SK-N-SH (cell line): ENCODE measurements around the gene ARL2BP. TPM values are rescaled to one million over a fixed set of nuclear protein-coding genes. Genes with fewer than 3 reads are reported as not detected.

ENCODE experiments used
- CTCF ChIA-PET: fragments of 300-600, 350-600 bp; formaldehyde crosslinking; extraction: SDS; loops from one replicate; lab custom pipeline; 2021; lab: Yijun Ruan, JAX
- POLR2A ChIA-PET: fragments of 350-600 bp; sonication (Branson Sonifier 250); formaldehyde crosslinking; extraction: SDS; loops from one replicate; lab custom pipeline; 2020; ENCODE audit warnings: antibody characterized with exemption, inconsistent platforms; lab: Yijun Ruan, JAX
- DNase-seq: peaks from one replicate; pipeline ENCODE4 v3.0.0; 2012
- H2AFZ ChIP-seq: fragments of 200-600 bp; sonication (generic); 2 replicates; pipeline ENCODE4 v1.8.1; 2016; ENCODE audit warnings: antibody characterized with exemption, mild to moderate bottlenecking, low read depth
- H3F3A ChIP-seq: fragments of 200-600 bp; sonication (generic); replicated peaks from 2 replicates; pipeline ENCODE3; 2016; ENCODE audit warnings: antibody characterized with exemption, mild to moderate bottlenecking; ENCODE audit not compliant: insufficient read depth
- H3K27ac ChIP-seq, 2 experiments: fragments of 200-500 bp in 1 of 2; fragments of 200-600 bp in 1 of 2; sonication (Bioruptor generic) in 1 of 2; sonication (generic), shearing (Covaris generic) in 1 of 2; 2 replicates each; pipeline versions ENCODE4 v1.5.1 to v1.6.1; 2014 to 2016; ENCODE audit warnings: low read depth in 2 of 2, inconsistent platforms in 1 of 2, low read length in 1 of 2, mild to moderate bottlenecking in 1 of 2, mixed read lengths in 1 of 2
- H3K27me3 ChIP-seq: fragments of 200-600 bp; sonication (generic), shearing (Covaris generic); 2 replicates; pipeline ENCODE4 v1.6.1; 2016; ENCODE audit warnings: mixed run types; ENCODE audit not compliant: insufficient read depth
- H3K36me3 ChIP-seq, 2 experiments: fragments of 200-500 bp in 1 of 2; fragments of 200-600 bp in 1 of 2; sonication (Bioruptor generic) in 1 of 2; sonication (generic) in 1 of 2; replicated peaks in 1 of 2; 2 replicates each; pipeline versions ENCODE3 to v1.5.1; 2014 to 2016; ENCODE audit warnings: low read length in 1 of 2, mild to moderate bottlenecking in 1 of 2; ENCODE audit not compliant: insufficient read depth in 2 of 2, control insufficient read depth in 1 of 2
- H3K4me1 ChIP-seq, 2 experiments: fragments of 200-500 bp in 1 of 2; fragments of 200-600 bp in 1 of 2; sonication (Bioruptor generic) in 1 of 2; sonication (generic), shearing (Covaris generic) in 1 of 2; 2 replicates each; pipeline versions ENCODE4 v1.5.1 to v1.6.1; 2014 to 2016; ENCODE audit warnings: low read depth in 1 of 2, low read length in 1 of 2, mixed run types in 1 of 2; ENCODE audit not compliant: insufficient read depth in 2 of 2, control insufficient read depth in 1 of 2
- H3K4me2 ChIP-seq: fragments of 200-600 bp; sonication (generic), shearing (Covaris generic); 2 replicates; pipeline ENCODE4 v1.6.1; 2017; ENCODE audit warnings: mixed run types
- H3K4me3 ChIP-seq, 2 experiments: fragments of 200-500 bp in 1 of 2; fragments of 200-600 bp in 1 of 2; sonication (Bioruptor generic) in 1 of 2; sonication (generic), shearing (Covaris generic) in 1 of 2; 2 replicates each; pipeline versions ENCODE4 v1.5.1 to v1.8.1; 2014 to 2016; ENCODE audit warnings: low read depth in 2 of 2, inconsistent platforms in 1 of 2, low read length in 1 of 2, mild to moderate bottlenecking in 1 of 2, mixed read lengths in 1 of 2, moderate library complexity in 1 of 2
- H3K79me2 ChIP-seq: fragments of 200-600 bp; sonication (generic); 2 replicates; pipeline ENCODE4 v1.8.1; 2017; ENCODE audit warnings: mild to moderate bottlenecking; ENCODE audit not compliant: insufficient read depth
- H3K9ac ChIP-seq: fragments of 200-600 bp; sonication (generic); 2 replicates; pipeline ENCODE4 v1.6.1; 2017; ENCODE audit warnings: mixed run types
- H3K9me2 ChIP-seq: fragments of 200-600 bp; sonication (generic); 2 replicates; pipeline ENCODE4 v1.6.1; 2017; ENCODE audit warnings: mixed run types
- H3K9me3 ChIP-seq: fragments of 200-600 bp; sonication (generic); 2 replicates; pipeline ENCODE4 v1.6.1; 2017; ENCODE audit warnings: mixed run types, mild to moderate bottlenecking, moderate library complexity
- H4K20me1 ChIP-seq: fragments of 200-600 bp; sonication (generic); 2 replicates; pipeline ENCODE4 v1.6.1; 2017; ENCODE audit warnings: mild to moderate bottlenecking, mixed run types; ENCODE audit not compliant: insufficient read depth
- CHD2 ChIP-seq: fragments of 150-350 bp; IDR thresholded peaks from 2 replicates; pipeline ENCODE4 v1.6.1; 2018; ENCODE audit warnings: low read length; ENCODE audit not compliant: partially characterized antibody
- FOSL2 ChIP-seq: IDR thresholded peaks from 2 replicates; pipeline ENCODE4 v1.4.0; 2012; ENCODE audit warnings: low read depth, mild to moderate bottlenecking, moderate library complexity, borderline replicate concordance
- FOXJ3 ChIP-seq: sonication (generic); formaldehyde crosslinking; IDR thresholded peaks from 2 replicates; pipeline ENCODE4 v1.5.1; 2020; ENCODE audit warnings: mild to moderate bottlenecking, missing genetic modification reagents
- FOXM1 ChIP-seq: IDR thresholded peaks from 2 replicates; pipeline ENCODE4 v1.4.0; 2012; ENCODE audit warnings: low read depth, mild to moderate bottlenecking
- GATA2 ChIP-seq: sonication (generic); formaldehyde crosslinking; IDR thresholded peaks from 2 replicates; pipeline ENCODE4 v1.5.0; 2020; ENCODE audit warnings: mild to moderate bottlenecking, missing genetic modification reagents
- JUND ChIP-seq: IDR thresholded peaks from 2 replicates; pipeline ENCODE4 v1.4.0; 2012
- MXI1 ChIP-seq: IDR thresholded peaks from 2 replicates; pipeline ENCODE4 v1.6.1; 2012; ENCODE audit warnings: mild to moderate bottlenecking, low read depth, low read length, improper control_type of control experiment
- POLR2AphosphoS5 ChIP-seq: IDR thresholded peaks from 2 replicates; pipeline ENCODE4 v1.6.1; 2012; ENCODE audit warnings: low read depth, low read length
- REST ChIP-seq: IDR thresholded peaks from 2 replicates; pipeline ENCODE4 v1.6.1; 2012; ENCODE audit warnings: mild to moderate bottlenecking, low read depth, low read length, moderate library complexity
- SMC3 ChIP-seq: IDR thresholded peaks from 2 replicates; pipeline ENCODE4 v1.6.1; 2012; ENCODE audit warnings: low read depth, low read length, improper control_type of control experiment
- TAF1 ChIP-seq: IDR thresholded peaks from 2 replicates; pipeline ENCODE4 v1.6.1; 2012; ENCODE audit warnings: low read depth, mild to moderate bottlenecking, low read length, moderate library complexity, borderline replicate concordance
- TCF12 ChIP-seq: IDR thresholded peaks from 2 replicates; pipeline ENCODE4 v1.4.0; 2012
- WGBS: methylation state at CpG from one replicate; pipeline ENCODE4 v1.1.6; 2017; ENCODE audit warnings: low lambda C conversion rate; 5-methylcytosine and 5-hydroxymethylcytosine counted together
- polyA plus RNA-seq, 3 experiments: library from polyadenylated mRNA; depleted of rRNA; stranded (reverse); fragments of >200 nt; gene quantifications; 2 replicates each; pipeline ENCODE4 v1.2.3, GENCODE V29; 2012
- TF ChIP-seq, protein P1 (sequence below): fragments of 200-600 bp; sonication (generic); IDR thresholded peaks from 2 replicates; pipeline ENCODE4 v1.6.1; 2017; ENCODE audit warnings: antibody characterized with exemption, mild to moderate bottlenecking, moderate library complexity
- TF ChIP-seq, protein P2 (sequence below): IDR thresholded peaks from 2 replicates; pipeline ENCODE4 v1.4.0; 2012; ENCODE audit warnings: low read depth
- TF ChIP-seq, protein P3 (sequence below): fragments of 150-350 bp; IDR thresholded peaks from 2 replicates; pipeline ENCODE4 v1.6.1; 2017; ENCODE audit warnings: antibody characterized with exemption, low read length, low read depth, borderline replicate concordance

The ARL2BP gene
- polyA plus RNA-seq, 1 of the 3 experiments (the other 2 are of a cell fraction): 61.8 TPM

GRCh38 chr16:57278494-57278893 lies 33.4 kb downstream of the ARL2BP start (continued):
- no peak for TF ChIP-seq REST
- TF ChIP-seq POLR2AphosphoS5: no peak
- no peak for TF ChIP-seq CHD2
- TF ChIP-seq FOSL2: no peak
- no peak for TF ChIP-seq TCF12
- TF ChIP-seq, protein P1, sequence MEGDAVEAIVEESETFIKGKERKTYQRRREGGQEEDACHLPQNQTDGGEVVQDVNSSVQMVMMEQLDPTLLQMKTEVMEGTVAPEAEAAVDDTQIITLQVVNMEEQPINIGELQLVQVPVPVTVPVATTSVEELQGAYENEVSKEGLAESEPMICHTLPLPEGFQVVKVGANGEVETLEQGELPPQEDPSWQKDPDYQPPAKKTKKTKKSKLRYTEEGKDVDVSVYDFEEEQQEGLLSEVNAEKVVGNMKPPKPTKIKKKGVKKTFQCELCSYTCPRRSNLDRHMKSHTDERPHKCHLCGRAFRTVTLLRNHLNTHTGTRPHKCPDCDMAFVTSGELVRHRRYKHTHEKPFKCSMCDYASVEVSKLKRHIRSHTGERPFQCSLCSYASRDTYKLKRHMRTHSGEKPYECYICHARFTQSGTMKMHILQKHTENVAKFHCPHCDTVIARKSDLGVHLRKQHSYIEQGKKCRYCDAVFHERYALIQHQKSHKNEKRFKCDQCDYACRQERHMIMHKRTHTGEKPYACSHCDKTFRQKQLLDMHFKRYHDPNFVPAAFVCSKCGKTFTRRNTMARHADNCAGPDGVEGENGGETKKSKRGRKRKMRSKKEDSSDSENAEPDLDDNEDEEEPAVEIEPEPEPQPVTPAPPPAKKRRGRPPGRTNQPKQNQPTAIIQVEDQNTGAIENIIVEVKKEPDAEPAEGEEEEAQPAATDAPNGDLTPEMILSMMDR: no peak

- no peak overlapping the region for H2AFZ ChIP-seq
- ChIA-PET CTCF (interaction anchor here (1.1 to 1.4 kb wide), 2 partner anchors 20 to 137 kb away, joined by 4 to 11 read pairs; no protein-coding TSS in a partner anchor), POLR2A (interaction anchor here (0.7 kb wide), 1 partner anchor 278 kb away, joined by 3 read pairs; no protein-coding TSS in a partner anchor)
- no peak overlapping the region for H3K27ac ChIP-seq
- no peaks in the 10 kb centered on the region for H3K9me3 ChIP-seq
- peaks cover 4 to 5% of the 10 kb centered on the region in 2 experiments; a peak in 2 of 4 replicates for H3K4me1 ChIP-seq
- DNase-seq: no peak
- no peaks in the 10 kb centered on the region for H3K27me3 ChIP-seq
- 76% methylated on average over 7 of the region's 7 CpGs for WGBS
- H3K9me2 ChIP-seq: no peaks in the 10 kb centered on the region
- no peaks in the 10 kb centered on the region for H3K79me2 ChIP-seq
- H3K4me2 ChIP-seq: no peak overlapping the region
- H4K20me1 ChIP-seq: no peaks in the 10 kb centered on the region
- H3K9ac ChIP-seq: no peak overlapping the region
- H3F3A ChIP-seq: peaks cover 4% of the 10 kb centered on the region
- no peak overlapping the region for H3K4me3 ChIP-seq
- H3K36me3 ChIP-seq: no peaks in the 10 kb centered on the region
- TF ChIP-seq MXI1: no peak
- TF ChIP-seq FOXM1: no peak
- no peak for TF ChIP-seq POLR2AphosphoS5
- TF ChIP-seq, protein P2, sequence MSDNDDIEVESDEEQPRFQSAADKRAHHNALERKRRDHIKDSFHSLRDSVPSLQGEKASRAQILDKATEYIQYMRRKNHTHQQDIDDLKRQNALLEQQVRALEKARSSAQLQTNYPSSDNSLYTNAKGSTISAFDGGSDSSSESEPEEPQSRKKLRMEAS: no peak
- no peak for TF ChIP-seq TAF1
- no peak for TF ChIP-seq JUND
- TF ChIP-seq, protein P1: no peak
- TF ChIP-seq FOXJ3 (CRISPR knock-in tag): no peak
- TF ChIP-seq SMC3: no peak
- TF ChIP-seq, protein P3, sequence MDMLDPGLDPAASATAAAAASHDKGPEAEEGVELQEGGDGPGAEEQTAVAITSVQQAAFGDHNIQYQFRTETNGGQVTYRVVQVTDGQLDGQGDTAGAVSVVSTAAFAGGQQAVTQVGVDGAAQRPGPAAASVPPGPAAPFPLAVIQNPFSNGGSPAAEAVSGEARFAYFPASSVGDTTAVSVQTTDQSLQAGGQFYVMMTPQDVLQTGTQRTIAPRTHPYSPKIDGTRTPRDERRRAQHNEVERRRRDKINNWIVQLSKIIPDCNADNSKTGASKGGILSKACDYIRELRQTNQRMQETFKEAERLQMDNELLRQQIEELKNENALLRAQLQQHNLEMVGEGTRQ: no peak
- TF ChIP-seq GATA2 (CRISPR knock-in tag): no peak
- no peak for TF ChIP-seq REST
Measured at GRCh38 chr16:57279780-57280638, 35.0 kb downstream of the ARL2BP start.
